Neuronal stem cell (in vitro differentiated cells): ENCODE results near the gene SPOCK1.

Experiments
- DNase-seq: peaks from one replicate; pipeline ENCODE4 v3.0.0-alpha.2; 2013; ENCODE audit warnings: low spot score
- H2AFZ ChIP-seq: one replicate; pipeline ENCODE4 v1.6.1; 2013; ENCODE audit warnings: mild to moderate bottlenecking, low read length, inconsistent platforms
- H2AK5ac ChIP-seq: 2 replicates; pipeline ENCODE4 v1.6.1; 2013; ENCODE audit warnings: low read depth, mild to moderate bottlenecking, inconsistent platforms, low read length, moderate library complexity, mixed read lengths
- H2BK120ac ChIP-seq: 2 replicates; pipeline ENCODE4 v1.6.1; 2013; ENCODE audit warnings: low read depth, mild to moderate bottlenecking, inconsistent platforms, low read length, moderate library complexity, mixed read lengths
- H2BK12ac ChIP-seq: one replicate; pipeline ENCODE4 v1.6.1; 2013; ENCODE audit warnings: low read length, inconsistent platforms
- H2BK15ac ChIP-seq: 2 replicates; pipeline ENCODE4 v1.6.1; 2013; ENCODE audit warnings: mild to moderate bottlenecking, low read length, inconsistent platforms, mixed read lengths
- H2BK5ac ChIP-seq: one replicate; pipeline ENCODE4 v1.6.1; 2013; ENCODE audit warnings: inconsistent platforms, mild to moderate bottlenecking, low read length, moderate library complexity
- H3K14ac ChIP-seq: one replicate; pipeline ENCODE4 v1.6.1; 2013; ENCODE audit warnings: low read length, inconsistent platforms
- H3K18ac ChIP-seq: 2 replicates; pipeline ENCODE4 v1.6.1; 2013; ENCODE audit warnings: low read length, inconsistent platforms
- H3K23ac ChIP-seq: 2 replicates; pipeline ENCODE4 v1.6.1; 2013; ENCODE audit warnings: low read depth, mild to moderate bottlenecking, mixed read lengths, low read length, inconsistent platforms; ENCODE audit not compliant: poor library complexity
- H3K27ac ChIP-seq: replicated peaks from 3 replicates; pipeline ENCODE4 v1.5.1; 2013; ENCODE audit warnings: low read length, inconsistent platforms
- H3K27me3 ChIP-seq, 3 experiments: 2 replicates each; pipeline ENCODE4 v1.6.1; 2013; ENCODE audit warnings: low read length in 3 of 3, mild to moderate bottlenecking in 2 of 3, inconsistent platforms in 1 of 3, low read depth in 1 of 3, mixed read lengths in 1 of 3, moderate library complexity in 1 of 3; ENCODE audit not compliant: control insufficient read depth in 3 of 3, insufficient read depth in 3 of 3
- H3K36me3 ChIP-seq, 2 donors: replicated peaks in 1 of 2; 2 replicates each; pipeline ENCODE4 v1.6.1; 2013; ENCODE audit warnings: low read length in 2 of 2; ENCODE audit not compliant: control insufficient read depth in 2 of 2, insufficient read depth in 2 of 2
- H3K4ac ChIP-seq: 2 replicates; pipeline ENCODE4 v1.6.1; 2013; ENCODE audit warnings: inconsistent platforms, mild to moderate bottlenecking, low read length, moderate library complexity
- H3K4me1 ChIP-seq, 2 donors: 1 replicate in 1 of 2; 2 replicates in 1 of 2; pipeline ENCODE4 v1.6.1; 2013; ENCODE audit warnings: low read length in 2 of 2, low read depth in 1 of 2; ENCODE audit not compliant: control insufficient read depth in 2 of 2, insufficient read depth in 1 of 2
- H3K4me2 ChIP-seq: one replicate; pipeline ENCODE4 v1.6.1; 2013; ENCODE audit warnings: mild to moderate bottlenecking, low read length, inconsistent platforms; ENCODE audit not compliant: insufficient read depth, poor library complexity, severe bottlenecking
- H3K4me3 ChIP-seq, 2 donors: 2 replicates each; pipeline ENCODE4 v1.5.1; 2013; ENCODE audit warnings: low read length in 2 of 2, mild to moderate bottlenecking in 2 of 2, inconsistent platforms in 1 of 2, moderate library complexity in 1 of 2
- H3K79me1 ChIP-seq: one replicate; pipeline ENCODE4 v1.6.1; 2013; ENCODE audit warnings: low read depth, mild to moderate bottlenecking, inconsistent platforms, low read length, moderate library complexity
- H3K9ac ChIP-seq: one replicate; pipeline ENCODE4 v1.6.1; 2013; ENCODE audit warnings: mild to moderate bottlenecking, low read depth, low read length, inconsistent platforms; ENCODE audit not compliant: poor library complexity
- H3K9me3 ChIP-seq, 2 donors: replicated peaks in 1 of 2; 2 replicates each; pipeline versions ENCODE3 to v1.6.1; 2013; ENCODE audit warnings: low read length in 2 of 2, mild to moderate bottlenecking in 2 of 2, inconsistent platforms in 1 of 2, low read depth in 1 of 2, mixed read lengths in 1 of 2, moderate library complexity in 1 of 2; ENCODE audit not compliant: control insufficient read depth in 2 of 2, insufficient read depth in 1 of 2
- H4K8ac ChIP-seq: one replicate; pipeline ENCODE4 v1.6.1; 2013; ENCODE audit warnings: low read depth, mild to moderate bottlenecking, inconsistent platforms, low read length, moderate library complexity
- H4K91ac ChIP-seq: one replicate; pipeline ENCODE4 v1.6.1; 2013; ENCODE audit warnings: low read length, low read depth, mild to moderate bottlenecking, inconsistent platforms; ENCODE audit not compliant: poor library complexity
- WGBS, 2 donors: extraction: QIAGEN DNeasy Blood & Tissue Kit; methylation state at CpG; one replicate each; pipeline ENCODE4 v1.1.7; 2013; ENCODE audit warnings: missing lambda C conversion rate in 2 of 2, mixed read lengths in 1 of 2; ENCODE audit not compliant: insufficient read length in 2 of 2, insufficient replicate concordance in 1 of 2; ENCODE audit errors: extremely low coverage in 2 of 2; 5-methylcytosine and 5-hydroxymethylcytosine counted together

Gene SPOCK1

GRCh38 chr5:137372016-137372772 is 126.9 kb downstream of the SPOCK1 start:
- H3K18ac ChIP-seq = no peak overlapping the region
- H3K9ac ChIP-seq = no peak overlapping the region
- H3K4ac ChIP-seq = no peak overlapping the region
- no peak overlapping the region for H2AK5ac ChIP-seq
- no CpG with 5 or more reads among the region's 2 CpGs for WGBS, 2 donors
- no peak overlapping the region for H3K14ac ChIP-seq
- no peak for DNase-seq
- H3K36me3 ChIP-seq = no peaks in the 10 kb centered on the region
- H3K4me1 ChIP-seq = peaks cover 13 to 36% of the 10 kb centered on the region in 2 donors
- H2AFZ ChIP-seq = no peak overlapping the region
- no peak overlapping the region for H4K8ac ChIP-seq
- H3K27ac ChIP-seq = no peak overlapping the region
- no peak overlapping the region for H2BK120ac ChIP-seq
- H2BK15ac ChIP-seq = no peak overlapping the region
- H3K9me3 ChIP-seq = peaks cover 0 to 2% of the 10 kb centered on the region in 2 donors
- no peaks in the 10 kb centered on the region for H3K79me1 ChIP-seq
- H4K91ac ChIP-seq = no peak overlapping the region
- no peak overlapping the region for H2BK5ac ChIP-seq
- no peak overlapping the region for H3K4me2 ChIP-seq
- no peak overlapping the region for H3K23ac ChIP-seq
- no peak overlapping the region for H2BK12ac ChIP-seq
- H3K27me3 ChIP-seq = no peaks in the 10 kb centered on the region
- H3K4me3 ChIP-seq = no peak overlapping the region

- H4K8ac ChIP-seq = no peak overlapping the region
- H2AK5ac ChIP-seq = no peak overlapping the region
- H2BK15ac ChIP-seq = no peak overlapping the region
- H3K9ac ChIP-seq = no peak overlapping the region
- H3K4ac ChIP-seq = no peak overlapping the region
- peak overlapping the region; percentile 31 for H2AFZ ChIP-seq
- H3K79me1 ChIP-seq = no peaks in the 10 kb centered on the region
- H2BK12ac ChIP-seq = no peak overlapping the region
- H3K4me1 ChIP-seq = peaks cover 10 to 31% of the 10 kb centered on the region in 2 donors
- peaks cover 0 to 2% of the 10 kb centered on the region in 2 donors for H3K9me3 ChIP-seq
- H2BK120ac ChIP-seq = no peak overlapping the region
- peak overlapping the region in 1 of 2 donors; percentile 10 for H3K4me3 ChIP-seq
- no peak overlapping the region for H2BK5ac ChIP-seq
- no peak overlapping the region for H3K4me2 ChIP-seq
- H3K18ac ChIP-seq = peak overlapping the region; percentile 23
- no peak overlapping the region for H3K14ac ChIP-seq
- no peaks in the 10 kb centered on the region for H3K36me3 ChIP-seq
- no peak overlapping the region for H3K27ac ChIP-seq
- H3K27me3 ChIP-seq = no peaks in the 10 kb centered on the region
- H3K23ac ChIP-seq = no peak overlapping the region
- no peak overlapping the region for H4K91ac ChIP-seq
- no peak for DNase-seq
- WGBS, 2 donors = no CpG with 5 or more reads among the region's 15 CpGs
These were observed 128.7 kb downstream of the SPOCK1 start for GRCh38 chr5:137370096-137371071.

GRCh38 chr5:137368651-137369050 is 130.5 kb downstream of the SPOCK1 start:
- H3K23ac ChIP-seq = no peak overlapping the region
- no peak overlapping the region for H3K4ac ChIP-seq

GRCh38 chr5:137367951-137368350 is 131.2 kb downstream of the SPOCK1 start:
- no peak overlapping the region for H2AK5ac ChIP-seq
- no peak overlapping the region for H3K4me3 ChIP-seq
- no peak overlapping the region for H3K27ac ChIP-seq
- H3K4me2 ChIP-seq = no peak overlapping the region
- H3K9ac ChIP-seq = no peak overlapping the region
- H3K18ac ChIP-seq = no peak overlapping the region
- H3K27me3 ChIP-seq = no peaks in the 10 kb centered on the region
- no peak overlapping the region for H3K23ac ChIP-seq
- H4K91ac ChIP-seq = no peak overlapping the region
- H3K79me1 ChIP-seq = no peaks in the 10 kb centered on the region
- no peak overlapping the region for H2BK15ac ChIP-seq
- H2BK12ac ChIP-seq = no peak overlapping the region
- H2BK120ac ChIP-seq = no peak overlapping the region
- no peak overlapping the region for H3K14ac ChIP-seq
- DNase-seq = no peak
- H3K9me3 ChIP-seq = peaks cover 0 to 2% of the 10 kb centered on the region in 2 donors
- peaks cover 9 to 31% of the 10 kb centered on the region in 2 donors for H3K4me1 ChIP-seq
- H3K4ac ChIP-seq = no peak overlapping the region
- no CpG with 5 or more reads among the region's 1 CpG for WGBS, 2 donors
- H2BK5ac ChIP-seq = no peak overlapping the region
- H2AFZ ChIP-seq = no peak overlapping the region
- H4K8ac ChIP-seq = no peak overlapping the region
- H3K36me3 ChIP-seq = no peaks in the 10 kb centered on the region

More at GRCh38 chr5:137368651-137369050, 130.5 kb downstream of the SPOCK1 start:
- no peak overlapping the region for H2BK15ac ChIP-seq
- H3K36me3 ChIP-seq = no peaks in the 10 kb centered on the region
- H3K14ac ChIP-seq = no peak overlapping the region
- no peaks in the 10 kb centered on the region for H3K27me3 ChIP-seq
- no peak overlapping the region for H2BK12ac ChIP-seq
- peaks cover 0 to 2% of the 10 kb centered on the region in 2 donors for H3K9me3 ChIP-seq
- no peak overlapping the region for H2BK5ac ChIP-seq
- H3K4me3 ChIP-seq = no peak overlapping the region
- no peak overlapping the region for H2BK120ac ChIP-seq
- H3K4me2 ChIP-seq = no peak overlapping the region
- no peaks in the 10 kb centered on the region for H3K79me1 ChIP-seq
- H3K27ac ChIP-seq = no peak overlapping the region
- H2AK5ac ChIP-seq = peak overlapping the region; percentile 36
- no peak overlapping the region for H4K91ac ChIP-seq
- H2AFZ ChIP-seq = no peak overlapping the region
- DNase-seq = no peak
- no peak overlapping the region for H3K9ac ChIP-seq
- H3K4me1 ChIP-seq = peaks cover 9 to 31% of the 10 kb centered on the region in 2 donors
- no peak overlapping the region for H3K18ac ChIP-seq
- WGBS, 2 donors = no CpG with 5 or more reads among the region's 6 CpGs
- no peak overlapping the region for H4K8ac ChIP-seq
